Right cardiac atrium (tissue), 5 donors: ENCODE measurements around the gene VPS72. TPM values are rescaled to one million over a fixed set of nuclear protein-coding genes. Genes with fewer than 3 reads are reported as not detected.

Source experiments
- ATAC-seq, 2 donors: fragments of 200-7000 bp; cut with Tn5 transposase; one replicate each; pipeline versions ENCODE4 v1.8.0 to v1.9.1; 2020; ENCODE audit warnings: moderate library complexity in 2 of 2, mild to moderate bottlenecking in 1 of 2
- DNase-seq, 3 donors: peaks; one replicate each; pipeline ENCODE4 v3.0.0-alpha.2; 2020
- H3K27ac ChIP-seq: one replicate; pipeline ENCODE4 v1.5.1; 2013; ENCODE audit warnings: mild to moderate bottlenecking, low read length, control low read depth, moderate library complexity
- H3K27me3 ChIP-seq: one replicate; pipeline ENCODE4 v1.6.1; 2013; ENCODE audit not compliant: control insufficient read depth, insufficient read depth
- H3K4me1 ChIP-seq: one replicate; pipeline ENCODE4 v1.6.1; 2013; ENCODE audit warnings: low read length; ENCODE audit not compliant: control insufficient read depth, insufficient read depth
- H3K4me3 ChIP-seq: one replicate; pipeline ENCODE4 v1.5.1; 2013; ENCODE audit warnings: low read length, control low read depth
- H3K9me3 ChIP-seq: one replicate; pipeline ENCODE4 v1.6.1; 2013; ENCODE audit warnings: low read length; ENCODE audit not compliant: control insufficient read depth
- WGBS: extraction: QIAGEN DNeasy Blood & Tissue Kit; methylation state at CpG from one replicate; pipeline ENCODE4 v1.1.7; 2013; 5-methylcytosine and 5-hydroxymethylcytosine counted together
- intact Hi-C, 4 donors: fragments of 100-400 bp; cut with DNase I; formaldehyde crosslinking; loops; one replicate each; pipeline versions ENCODE4 v1.11.0 to v1.14.0; 2022 to 2023
- polyA plus RNA-seq: library from polyadenylated mRNA; stranded (reverse); fragments of 200-250 nt; gene quantifications from one replicate; pipeline ENCODE4 v1.2.3, GENCODE V29; 2013
- total RNA-seq, 4 donors: library from RNA; stranded (reverse); fragmentation: NEBNext Ultra II Directional; extraction: Animal tissue kit (Norgen Biotek cat#: 25700); gene quantifications; one replicate each; pipeline ENCODE4 v1.2.1, GENCODE V29; 2021
- donor health status: healthy with polysubstance abuse.
- donor health status: DM: no; HTN: yes; CAD: no.
- donor health status: DM: no; HTN: no; CAD: no.
- donor health status: DM: no; HTN: yes; CAD: no; lungs with severe emphysema.
- donor health status: DM: yes; HTN: yes; CAD: no.

The VPS72 gene
- total and polyA plus RNA-seq, 5 donors, result 37.3 to 52.3 (median 41.0) TPM

DNA sequence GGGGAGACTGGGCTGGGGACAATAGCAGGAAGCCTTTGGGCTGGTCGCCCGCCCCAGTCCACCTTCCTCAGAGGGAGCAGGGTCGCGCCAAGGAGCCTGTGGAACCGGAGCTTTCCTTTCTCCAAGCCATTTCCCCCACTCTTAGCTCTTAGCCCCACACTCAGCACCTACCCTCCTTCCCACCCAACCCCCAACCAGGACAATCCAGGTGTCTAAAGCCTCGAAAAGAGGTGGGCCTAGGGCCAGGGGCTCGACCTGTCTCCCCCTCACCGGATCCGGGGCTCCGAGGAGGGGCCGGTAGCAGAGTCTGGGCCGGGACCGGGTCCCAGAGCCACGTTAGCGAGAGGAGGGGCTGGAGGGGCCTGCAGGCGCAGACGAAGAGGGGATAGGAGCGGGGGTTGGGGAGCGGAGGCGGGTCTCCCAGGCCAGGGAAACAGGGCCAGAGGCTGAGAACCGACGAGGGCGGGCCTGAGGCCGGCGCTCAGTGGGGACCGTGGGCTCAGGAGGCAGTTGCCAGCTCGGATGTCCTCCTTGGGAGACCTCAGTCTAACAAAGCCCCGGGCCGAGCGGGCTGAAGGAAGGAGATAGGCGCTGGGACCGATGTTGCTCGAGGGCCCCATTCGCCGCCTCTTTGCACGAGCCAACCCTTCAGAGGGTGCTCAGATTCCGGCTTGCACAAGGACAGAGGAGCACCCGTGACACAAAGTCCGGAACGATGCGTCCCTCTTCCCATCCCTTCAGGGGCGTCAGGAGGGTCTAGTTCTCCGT lies 44.5 kb downstream of the VPS72 start:
- intact Hi-C loops, result no loop called here
- Histone ChIP-seq H3K4me3 (peak overlapping the region; percentile 74), H3K27me3 (no peaks in the 10 kb centered on the region), H3K27ac (peak overlapping the region; percentile 95), H3K4me1 (peaks cover 19% of the 10 kb centered on the region), H3K9me3 (no peaks in the 10 kb centered on the region)
- 6% methylated on average over 43 of the region's 43 CpGs for WGBS
- DNase-seq (peak; percentile 44 to 77 (median 73)), ATAC-seq (peak; percentile 9 to 24)

DNA sequence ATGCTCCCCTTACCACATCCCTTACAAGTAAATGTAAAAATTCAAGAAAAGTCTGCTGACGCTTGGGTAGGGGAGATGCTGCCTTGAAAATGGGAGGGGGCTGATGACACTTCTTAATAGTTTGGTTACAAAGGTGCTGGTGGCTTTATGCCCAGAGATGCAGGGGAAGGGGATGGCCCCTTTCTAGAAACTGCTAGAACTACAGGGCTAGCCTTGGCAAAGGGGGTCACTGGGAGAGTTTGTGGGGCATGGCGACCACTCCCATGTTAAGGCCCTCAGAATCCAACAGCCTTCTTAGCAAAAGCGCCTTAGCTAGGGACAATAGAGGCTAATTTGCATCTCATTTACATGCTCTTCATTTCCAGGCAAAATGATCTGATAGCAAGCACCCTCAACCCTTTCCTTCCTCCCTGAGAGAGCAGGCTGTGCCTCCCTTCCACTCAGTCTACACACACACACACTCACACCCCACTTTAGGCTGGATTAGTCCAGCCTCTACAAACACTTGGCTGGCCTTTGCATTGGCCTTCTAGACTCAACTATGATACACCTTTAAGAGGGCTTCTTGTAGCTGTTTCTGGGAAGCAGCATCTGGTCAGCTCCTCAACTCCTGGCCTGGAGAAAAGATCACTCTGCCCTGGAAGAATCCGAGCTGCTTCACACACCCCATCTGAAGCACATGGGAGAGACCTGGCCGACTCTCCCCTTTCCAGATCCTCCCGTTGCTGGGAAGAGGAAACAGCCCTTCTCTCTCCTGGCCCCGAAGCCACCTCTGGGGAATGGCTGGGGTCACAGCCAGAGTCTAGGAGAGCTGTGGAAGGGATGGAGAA lies 45.3 kb downstream of the VPS72 start:
- 43% methylated on average over 7 of the region's 7 CpGs for WGBS
- ATAC-seq (peak in 1 of 2 donors; percentile 3), DNase-seq (peak in 1 of 3 donors; percentile 73)
- Histone ChIP-seq H3K4me3 (peak overlapping the region; percentile 74), H3K27ac (peak overlapping the region; percentile 95), H3K9me3 (no peaks in the 10 kb centered on the region), H3K27me3 (no peaks in the 10 kb centered on the region), H3K4me1 (peaks cover 19% of the 10 kb centered on the region)
- intact Hi-C loops, result no loop called here

DNA sequence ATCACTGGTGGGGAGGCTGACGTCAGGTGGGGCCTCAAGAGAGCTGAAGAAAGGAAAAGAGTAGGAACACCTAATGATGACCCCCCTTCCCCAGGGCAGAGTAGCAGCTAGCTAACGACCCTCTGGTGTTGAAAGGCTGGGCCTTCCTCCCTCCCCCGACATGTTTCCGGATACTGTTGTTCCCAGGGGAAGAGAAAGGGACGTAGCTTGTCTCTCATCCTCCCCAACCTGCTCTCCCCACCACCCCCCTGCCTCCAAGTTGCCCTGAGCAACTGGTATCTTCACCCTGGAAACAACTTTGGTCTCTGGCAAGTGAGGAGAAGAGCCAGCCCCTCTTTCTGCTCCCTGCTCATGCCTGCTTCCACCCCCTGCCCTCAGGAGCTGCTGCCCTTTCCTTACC lies 46.0 kb downstream of the VPS72 start:
- 26% methylated on average over 5 of the region's 5 CpGs for WGBS
- Histone ChIP-seq H3K27ac (peak overlapping the region; percentile 95), H3K9me3 (no peaks in the 10 kb centered on the region), H3K4me1 (peaks cover 19% of the 10 kb centered on the region), H3K27me3 (no peaks in the 10 kb centered on the region), H3K4me3 (no peak overlapping the region)
- ATAC-seq, result no peak
- intact Hi-C loops, result no loop called here
- DNase-seq, result peak in 1 of 3 donors; percentile 32

DNA sequence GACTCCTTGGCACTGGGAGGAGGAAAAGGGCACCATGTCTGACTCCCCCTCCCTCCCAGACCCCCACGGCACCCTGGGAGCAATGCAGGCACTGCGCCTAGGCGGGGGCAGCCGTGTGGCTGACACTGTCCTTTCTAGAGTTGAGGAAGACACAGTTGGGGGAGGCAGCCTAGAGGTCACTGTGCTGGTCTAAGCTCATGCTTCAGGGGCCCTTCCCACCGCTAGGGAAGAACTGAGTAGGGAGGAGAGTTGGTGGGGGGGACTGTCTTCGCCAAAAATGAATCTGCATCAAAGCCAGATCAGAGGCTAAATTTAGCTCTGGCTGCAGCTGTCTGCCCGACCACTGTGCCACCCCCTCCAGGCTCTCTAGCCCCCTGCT lies 47.0 kb downstream of the VPS72 start:
- Histone ChIP-seq H3K4me3 (no peak overlapping the region), H3K27ac (peak overlapping the region; percentile 95), H3K27me3 (no peaks in the 10 kb centered on the region), H3K4me1 (peaks cover 19% of the 10 kb centered on the region), H3K9me3 (no peaks in the 10 kb centered on the region)
- intact Hi-C loops, result no loop called here
- ATAC-seq (no peak), DNase-seq (peak in 2 of 3 donors; percentile 21 to 43)
- 44% methylated on average over 7 of the region's 7 CpGs for WGBS

DNA sequence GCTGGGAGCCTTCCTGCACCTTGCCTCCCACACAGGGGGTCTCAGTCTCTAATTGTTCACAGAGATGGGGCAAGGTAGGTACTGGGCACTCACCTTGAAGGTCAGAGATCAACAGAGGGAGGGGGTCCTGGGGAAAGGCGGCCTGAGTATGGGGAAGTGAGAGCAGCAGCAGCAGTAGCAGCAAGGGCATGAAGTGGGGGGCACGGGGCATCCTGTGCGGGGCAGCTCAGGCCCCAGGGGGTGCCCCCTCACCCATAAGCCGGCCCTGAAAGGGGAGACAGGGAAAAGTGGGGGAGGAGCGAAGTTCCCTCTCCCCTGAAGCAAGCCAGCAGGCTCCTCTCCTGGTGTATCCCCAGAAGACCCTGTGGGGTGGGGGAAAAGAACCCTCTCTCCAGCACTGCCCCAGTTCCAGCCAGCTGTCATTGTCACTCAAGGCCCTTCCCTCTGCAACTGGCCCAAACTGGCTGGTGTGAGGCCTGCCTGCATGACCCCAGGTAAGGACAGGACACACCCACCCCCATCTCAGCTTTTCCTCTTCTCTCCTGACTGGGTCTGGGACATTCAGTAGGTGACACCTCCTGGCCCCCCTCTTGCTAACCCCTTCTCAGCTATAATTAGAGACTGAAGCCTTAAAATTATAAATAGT lies 47.5 kb downstream of the VPS72 start:
- Histone ChIP-seq H3K9me3 (no peaks in the 10 kb centered on the region), H3K4me1 (peaks cover 19% of the 10 kb centered on the region), H3K4me3 (no peak overlapping the region), H3K27me3 (no peaks in the 10 kb centered on the region), H3K27ac (peak overlapping the region; percentile 68)
- DNase-seq (peak in 1 of 3 donors; percentile 64), ATAC-seq (peak in 1 of 2 donors; percentile 4)
- intact Hi-C loops, result no loop called here
- WGBS, result 71% methylated on average over 5 of the region's 5 CpGs

DNA sequence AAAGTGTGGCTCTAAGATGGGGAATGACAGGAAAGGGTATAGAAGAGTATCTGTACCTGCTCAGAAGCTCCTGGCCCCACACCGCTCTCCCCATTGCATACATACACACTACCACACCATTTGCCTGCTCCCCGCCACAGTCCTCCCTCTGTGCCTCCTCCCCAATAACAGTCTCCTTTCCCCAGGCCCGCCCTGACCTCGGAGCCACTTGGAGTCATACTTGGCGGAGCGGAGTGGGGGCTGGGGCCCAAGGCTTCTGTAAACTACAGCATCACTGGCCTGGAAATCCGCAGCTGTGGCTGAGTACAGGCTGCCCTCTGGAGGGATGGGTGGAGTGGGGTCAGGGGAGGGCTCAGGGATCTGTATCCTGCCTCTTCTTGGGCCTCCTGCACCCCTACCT lies 52.2 kb downstream of the VPS72 start:
- ATAC-seq (no peak), DNase-seq (no peak)
- WGBS, result 95% methylated on average over 7 of the region's 7 CpGs
- intact Hi-C loops, result loop anchor here in 1 of 4 donors (10.0 kb wide), 1 partner anchor 113 kb away; no protein-coding TSS in a partner anchor
- Histone ChIP-seq H3K9me3 (no peaks in the 10 kb centered on the region), H3K27ac (no peak overlapping the region), H3K4me1 (peaks cover 3% of the 10 kb centered on the region), H3K4me3 (no peak overlapping the region), H3K27me3 (no peaks in the 10 kb centered on the region)

DNA sequence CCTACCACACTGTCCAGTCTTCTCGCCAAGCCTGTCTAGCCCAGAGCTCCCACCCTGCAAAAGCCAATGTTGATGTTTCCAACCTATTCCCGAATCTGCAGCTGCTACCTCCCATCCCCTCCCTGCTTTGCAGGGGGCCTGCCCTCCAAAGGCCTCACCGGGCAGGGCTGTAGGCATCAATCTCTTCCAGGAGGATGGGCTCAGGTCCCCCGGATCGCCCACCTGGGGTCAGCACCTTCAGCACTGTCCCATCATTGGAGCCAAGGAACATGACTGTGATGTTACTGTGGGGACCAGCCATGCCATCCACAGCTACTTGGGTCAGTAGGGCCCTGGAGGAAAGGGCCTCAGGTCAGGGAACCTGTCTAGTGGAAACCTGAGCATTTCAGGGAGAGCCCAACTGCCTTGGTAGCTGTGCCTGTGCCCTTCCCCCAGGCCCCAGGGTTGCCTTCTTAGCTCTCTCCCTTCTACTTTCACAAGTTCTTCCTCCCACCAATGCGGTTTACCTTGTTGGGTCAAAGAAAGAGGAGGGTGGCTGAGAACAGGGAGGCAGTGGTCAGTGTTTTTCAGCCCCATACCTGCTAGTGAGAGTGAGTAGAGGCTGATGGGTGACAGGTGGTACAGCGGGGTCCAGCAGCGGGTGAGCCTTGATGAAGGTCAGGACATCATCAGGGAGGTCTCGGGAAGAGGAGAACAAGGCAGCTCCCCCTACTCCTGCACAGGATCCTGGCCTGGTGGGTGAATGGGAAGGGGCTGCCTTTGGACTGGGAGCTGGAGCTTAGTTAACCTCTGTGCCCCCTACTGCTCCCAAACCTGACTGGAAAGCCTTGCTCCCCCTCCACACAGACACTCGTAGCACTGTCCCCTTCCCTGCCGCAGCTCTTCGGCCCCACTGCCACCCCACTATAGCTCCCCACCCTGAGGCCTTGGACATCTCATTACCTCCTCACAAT lies 54.3 kb downstream of the VPS72 start:
- Histone ChIP-seq H3K9me3 (no peaks in the 10 kb centered on the region), H3K27me3 (no peaks in the 10 kb centered on the region), H3K4me3 (no peak overlapping the region), H3K27ac (no peak overlapping the region), H3K4me1 (no peaks in the 10 kb centered on the region)
- DNase-seq (no peak), ATAC-seq (no peak)
- intact Hi-C loops, result loop anchor here in 1 of 4 donors (10.0 kb wide), 1 partner anchor 111 kb away; no protein-coding TSS in a partner anchor
- WGBS, result 87% methylated on average over 12 of the region's 12 CpGs

DNA sequence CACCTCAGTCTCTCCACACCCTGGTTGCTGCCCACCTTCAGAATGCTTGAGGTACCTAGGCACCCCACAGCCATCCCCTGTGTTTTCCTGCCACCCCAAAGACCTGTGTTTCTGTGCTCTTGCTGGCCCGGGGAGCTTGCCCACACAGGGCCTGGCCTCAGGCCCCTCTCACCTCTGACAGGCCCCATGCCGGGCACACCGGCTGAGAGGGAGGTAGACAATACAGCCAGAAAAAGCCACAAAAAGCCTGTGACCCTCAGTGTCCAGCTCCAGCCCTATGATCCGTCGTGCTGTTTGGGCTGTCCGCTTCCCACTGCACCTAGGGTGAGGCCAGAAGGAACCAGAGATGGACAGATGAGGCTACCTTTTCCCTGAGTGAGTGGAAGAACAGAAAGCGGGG lies 55.0 kb downstream of the VPS72 start:
- H3K9me3 ChIP-seq, result no peaks in the 10 kb centered on the region
- DNase-seq (no peak), ATAC-seq (no peak)
- intact Hi-C loops, result loop anchor here in 1 of 4 donors (10.0 kb wide), 1 partner anchor 110 kb away; no protein-coding TSS in a partner anchor
- no peak overlapping the region for H3K4me3 ChIP-seq
- no peak overlapping the region for H3K27ac ChIP-seq
- 95% methylated on average over 7 of the region's 7 CpGs for WGBS
- no peaks in the 10 kb centered on the region for H3K4me1 ChIP-seq
- no peaks in the 10 kb centered on the region for H3K27me3 ChIP-seq

DNA sequence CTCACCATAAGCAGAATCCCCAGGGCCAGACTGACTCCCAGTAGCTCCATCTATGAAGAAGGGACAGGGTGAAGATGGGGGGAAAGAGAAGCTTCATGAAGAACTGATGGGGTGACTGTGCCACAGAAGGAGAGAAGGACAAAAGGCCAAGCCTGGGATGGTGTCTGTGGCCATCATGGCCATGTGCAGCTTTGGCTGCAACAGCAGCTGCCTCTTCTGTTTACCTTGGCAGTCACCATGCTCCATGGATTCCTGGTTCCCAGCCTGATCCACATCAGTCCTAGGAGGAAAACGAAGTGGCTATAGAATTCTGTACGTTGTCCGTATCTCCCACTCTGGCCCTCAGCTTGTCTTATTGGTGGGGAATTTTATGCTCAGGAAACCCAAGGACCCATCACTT lies 55.6 kb downstream of the VPS72 start:
- Histone ChIP-seq H3K27me3 (no peaks in the 10 kb centered on the region), H3K27ac (no peak overlapping the region), H3K9me3 (no peaks in the 10 kb centered on the region), H3K4me3 (no peak overlapping the region), H3K4me1 (no peaks in the 10 kb centered on the region)
- WGBS, result 78% methylated on average over 3 of the region's 3 CpGs
- ATAC-seq (no peak), DNase-seq (no peak)
- intact Hi-C loops, result loop anchor here in 1 of 4 donors (10.0 kb wide), 1 partner anchor 110 kb away; no protein-coding TSS in a partner anchor
